Neutrophil (primary cell): ENCODE measurements around the gene BLTP3A.

Source experiments
- H3K27ac ChIP-seq: fragments of 200-600 bp; sonication (generic); 2 replicates; pipeline ENCODE4 v1.5.1; 2016; ENCODE audit warnings: mild to moderate bottlenecking, moderate library complexity
- H3K27me3 ChIP-seq: fragments of 200-600 bp; sonication (generic); 2 replicates; pipeline ENCODE4 v1.6.0; 2016; ENCODE audit warnings: mild to moderate bottlenecking
- H3K36me3 ChIP-seq: fragments of 200-600 bp; sonication (generic); 2 replicates; pipeline ENCODE4 v1.5.1; 2017
- H3K4me1 ChIP-seq, 2 experiments: fragments of 200-600 bp in 1 of 2; sonication (generic) in 1 of 2; 1 replicate in 1 of 2; 2 replicates in 1 of 2; pipeline versions ENCODE4 v1.5.1 to v1.6.1; 2013 to 2016; ENCODE audit warnings: low read depth in 1 of 2, low read length in 1 of 2, mild to moderate bottlenecking in 1 of 2, moderate library complexity in 1 of 2; ENCODE audit not compliant: control insufficient read depth in 1 of 2, insufficient read depth in 1 of 2
- H3K4me3 ChIP-seq, 2 experiments: fragments of 200-600 bp in 1 of 2; sonication (generic) in 1 of 2; 1 replicate in 1 of 2; 2 replicates in 1 of 2; pipeline ENCODE4 v1.5.1; 2013 to 2016; ENCODE audit warnings: low read depth in 1 of 2, low read length in 1 of 2, mild to moderate bottlenecking in 1 of 2, moderate library complexity in 1 of 2
- H3K9me3 ChIP-seq: fragments of 200-600 bp; sonication (generic); 2 replicates; pipeline ENCODE4 v1.5.1; 2016
- CTCF ChIP-seq: fragments of 200-600 bp; sonication (generic); IDR thresholded peaks from 2 replicates; pipeline ENCODE4 v1.5.1; 2016; ENCODE audit warnings: antibody characterized with exemption

BLTP3A gene

GRCh38 chr6:34836451-34836850 lies 44.6 kb downstream of the BLTP3A start:
- Histone ChIP-seq H3K9me3 (no peaks in the 10 kb centered on the region), H3K36me3 (no peaks in the 10 kb centered on the region), H3K4me1 (peaks cover 21 to 23% of the 10 kb centered on the region in 2 experiments), H3K27ac (peak overlapping the region; percentile 79), H3K4me3 (no peak overlapping the region), H3K27me3 (no peaks in the 10 kb centered on the region)
- TF ChIP-seq CTCF: no peak

GRCh38 chr6:34837528-34837927 lies 45.6 kb downstream of the BLTP3A start:
- Histone ChIP-seq H3K36me3 (no peaks in the 10 kb centered on the region), H3K4me1 (peaks cover 21 to 23% of the 10 kb centered on the region in 2 experiments), H3K27ac (no peak overlapping the region), H3K9me3 (no peaks in the 10 kb centered on the region), H3K4me3 (no peak overlapping the region), H3K27me3 (no peaks in the 10 kb centered on the region)
- TF ChIP-seq CTCF: no peak

GRCh38 chr6:34839666-34840352 lies 47.9 kb downstream of the BLTP3A start:
- H3K4me1 ChIP-seq: peaks cover 16% of the 10 kb centered on the region in 2 experiments
- no peaks in the 10 kb centered on the region for H3K27me3 ChIP-seq
- TF ChIP-seq CTCF: no peak
- no peaks in the 10 kb centered on the region for H3K36me3 ChIP-seq
- no peak overlapping the region for H3K4me3 ChIP-seq
- no peaks in the 10 kb centered on the region for H3K9me3 ChIP-seq
- no peak overlapping the region for H3K27ac ChIP-seq
